Keratinocyte (primary cell): ENCODE results near the gene AQP7.

ENCODE experiments used
- CTCF ChIP-seq, 3 experiments: IDR thresholded peaks in 1 of 3; conservative IDR thresholded peaks in 1 of 3; optimal IDR thresholded peaks in 1 of 3; 2 replicates in 2 of 3; 3 replicates in 1 of 3; pipeline versions ENCODE3 to v1.5.1; 2011; ENCODE audit warnings: low read length in 3 of 3, mild to moderate bottlenecking in 3 of 3, moderate library complexity in 2 of 3, control low read depth in 1 of 3, inconsistent platforms in 1 of 3; ENCODE audit not compliant: insufficient read depth in 2 of 3; ENCODE audit errors: extremely low read depth in 1 of 3
- EZH2 ChIP-seq: IDR thresholded peaks from one replicate; pipeline ENCODE4 v1.6.1; 2012; ENCODE audit warnings: inconsistent platforms, mild to moderate bottlenecking, low read length, moderate library complexity

- TF ChIP-seq CTCF (optimal IDR thresholded peaks at IDR 0.05 in 1 of 3, IDR thresholded peaks at IDR 0.05 in 1 of 3, conservative IDR thresholded peaks at IDR 0.05 in 1 of 3; ENCODE audit: extremely low read depth in 1 of 3, insufficient read depth in 2 of 3, low read length in 3 of 3) (no peak), EZH2 (no peak)
Measured at GRCh38 chr9:33419708-33420303, 17.4 kb upstream of the AQP7 start.
